GM19193 (cell line): ENCODE measurements around the gene SP2.

ENCODE experiments used
- POLR2A ChIP-seq: IDR thresholded peaks from 4 replicates; pipeline ENCODE4 v1.6.1; 2011; ENCODE audit not compliant: insufficient read depth, insufficient read length; ENCODE audit errors: extremely low read depth

SP2 gene

DNA sequence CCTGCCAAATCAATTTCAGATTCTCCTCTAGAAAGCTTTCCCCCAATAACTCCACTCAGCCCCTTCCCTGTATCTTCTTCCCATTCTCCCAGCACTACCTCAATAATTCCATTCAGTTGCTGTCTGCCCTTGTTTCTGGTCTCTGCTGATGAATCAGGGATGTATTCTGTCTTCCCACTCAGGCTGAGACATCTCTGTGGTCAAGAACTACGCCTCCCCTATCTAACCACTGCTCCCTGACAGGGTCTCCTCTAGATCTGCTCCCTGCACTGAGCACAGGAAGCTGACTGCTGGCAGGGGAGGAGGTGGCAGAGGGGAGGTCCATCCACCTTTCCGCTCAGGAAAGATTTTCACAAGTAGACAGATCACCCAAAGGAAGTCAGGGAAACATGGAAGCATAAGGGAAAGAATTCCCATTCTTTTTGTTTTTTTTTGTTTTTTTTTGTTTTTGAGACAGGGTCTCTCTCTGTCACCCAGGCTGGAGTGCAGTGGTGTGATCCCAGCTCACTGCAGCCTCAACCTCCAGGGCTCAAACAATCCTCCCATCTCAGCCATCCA is 16.9 kb upstream of the SP2 start:
- TF ChIP-seq POLR2A = no peak

GRCh38 chr17:47879776-47880454 is 16.1 kb upstream of the SP2 start:
- no peak for TF ChIP-seq POLR2A

- no peak for TF ChIP-seq POLR2A
Observed at GRCh38 chr17:47882247-47882646, 13.8 kb upstream of the SP2 start.

- no peak for TF ChIP-seq POLR2A
Observed at GRCh38 chr17:47882695-47883588, 13.1 kb upstream of the SP2 start.

DNA sequence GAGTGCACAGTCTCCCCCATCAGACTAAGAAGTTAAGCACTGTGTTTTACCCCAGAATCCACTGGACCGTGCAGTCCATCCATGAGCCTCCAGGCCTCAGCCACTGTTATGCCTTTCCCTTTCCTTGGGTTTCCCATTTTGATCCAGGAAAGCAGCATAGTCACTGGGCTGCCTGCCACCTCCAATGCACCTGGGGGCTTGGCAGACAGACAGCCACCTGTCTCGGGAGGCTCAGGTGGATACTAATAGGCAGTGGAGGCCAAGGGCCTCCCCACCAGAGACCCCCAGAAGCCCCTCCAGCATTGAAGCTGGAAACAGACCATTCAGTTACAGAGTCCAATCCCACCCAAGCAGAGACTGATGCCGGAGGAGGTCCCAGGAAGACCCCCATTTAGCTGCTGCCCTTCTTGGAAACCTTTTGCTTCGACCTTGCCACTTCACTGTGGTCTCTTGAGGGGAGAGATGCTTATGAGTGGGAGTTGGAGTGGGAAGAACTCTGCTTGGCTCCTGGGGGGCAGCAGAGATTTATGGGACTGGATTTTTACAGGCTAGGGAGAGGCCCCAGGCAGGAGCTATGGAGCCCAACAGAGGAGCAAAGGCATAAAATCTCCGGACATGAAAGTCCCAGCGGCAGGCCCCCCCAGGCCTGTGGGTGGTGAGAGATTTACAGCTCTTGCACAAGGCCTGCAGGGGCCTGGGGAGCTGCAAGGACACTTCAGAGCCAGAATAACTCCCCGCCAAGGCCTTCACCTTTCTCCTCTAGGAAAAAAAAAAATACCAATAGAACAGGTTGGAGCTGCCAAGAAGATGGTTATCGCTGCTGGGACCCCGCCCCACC is 12.2 kb upstream of the SP2 start:
- no peak for TF ChIP-seq POLR2A

GRCh38 chr17:47884427-47884740 is 11.7 kb upstream of the SP2 start:
- TF ChIP-seq POLR2A = no peak

- TF ChIP-seq POLR2A = no peak
Observed at GRCh38 chr17:47884905-47885730, 10.9 kb upstream of the SP2 start.

DNA sequence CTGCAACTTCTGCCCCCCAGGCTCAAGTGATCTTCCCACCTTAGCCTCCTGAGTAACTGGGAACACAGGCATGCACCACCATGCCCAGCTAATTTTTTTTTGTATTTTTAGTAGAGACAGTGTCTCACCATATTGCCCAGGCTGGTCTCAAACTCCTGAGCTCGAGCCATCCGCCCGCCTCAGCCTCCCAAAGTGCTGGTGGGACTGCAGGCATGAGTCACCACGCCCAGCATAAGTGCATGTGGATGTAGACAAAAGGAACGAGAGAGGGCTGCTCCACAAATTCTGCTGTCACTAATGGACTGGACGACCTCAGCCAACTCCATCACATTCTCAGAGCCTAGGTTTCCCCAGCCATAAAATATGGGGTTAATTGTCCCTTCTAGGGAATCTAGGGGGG is 7.7 kb upstream of the SP2 start:
- TF ChIP-seq POLR2A = no peak

DNA sequence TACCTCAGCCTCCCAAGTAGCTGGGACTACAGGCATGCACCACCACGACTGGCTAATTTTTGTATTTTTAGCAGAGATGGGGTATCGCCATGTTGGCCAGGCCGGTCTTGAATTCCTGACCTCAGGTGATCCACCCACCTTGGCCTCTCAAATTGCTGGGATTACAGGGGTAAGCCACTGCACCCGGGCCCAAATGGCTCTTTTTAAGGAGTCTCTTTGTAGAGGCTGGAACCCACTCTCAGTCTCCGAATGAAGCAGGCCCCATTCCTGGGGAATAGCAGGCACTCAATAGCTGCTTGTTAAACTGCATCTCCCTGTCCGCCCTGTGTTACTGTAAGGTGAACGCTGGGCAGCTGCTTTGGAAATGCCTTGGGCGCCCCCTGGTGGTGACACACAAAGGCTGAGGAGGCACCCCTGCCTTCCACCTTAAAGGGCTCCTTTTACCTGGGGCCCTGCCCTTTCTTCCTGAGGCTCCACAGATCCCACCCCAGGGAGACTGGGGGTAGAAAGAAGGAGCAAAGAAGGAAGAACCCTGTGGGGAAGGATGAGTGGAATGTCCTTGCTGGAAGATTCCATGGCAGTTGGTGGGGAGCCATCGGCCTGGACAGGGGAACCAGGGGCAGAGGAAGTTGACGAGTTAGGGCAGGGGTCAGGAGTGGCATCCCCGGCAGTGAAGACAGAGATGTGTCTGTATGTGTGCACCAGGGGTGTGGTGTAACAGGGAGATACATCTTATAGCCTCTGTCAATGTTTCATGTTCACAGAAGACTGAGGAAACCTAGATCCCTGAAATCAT is 6.1 kb upstream of the SP2 start:
- no peak for TF ChIP-seq POLR2A

GRCh38 chr17:47891545-47892088 is 4.4 kb upstream of the SP2 start:
- no peak for TF ChIP-seq POLR2A

- no peak for TF ChIP-seq POLR2A
Observed at GRCh38 chr17:47894498-47895346, 1.3 kb upstream of the SP2 start.

DNA sequence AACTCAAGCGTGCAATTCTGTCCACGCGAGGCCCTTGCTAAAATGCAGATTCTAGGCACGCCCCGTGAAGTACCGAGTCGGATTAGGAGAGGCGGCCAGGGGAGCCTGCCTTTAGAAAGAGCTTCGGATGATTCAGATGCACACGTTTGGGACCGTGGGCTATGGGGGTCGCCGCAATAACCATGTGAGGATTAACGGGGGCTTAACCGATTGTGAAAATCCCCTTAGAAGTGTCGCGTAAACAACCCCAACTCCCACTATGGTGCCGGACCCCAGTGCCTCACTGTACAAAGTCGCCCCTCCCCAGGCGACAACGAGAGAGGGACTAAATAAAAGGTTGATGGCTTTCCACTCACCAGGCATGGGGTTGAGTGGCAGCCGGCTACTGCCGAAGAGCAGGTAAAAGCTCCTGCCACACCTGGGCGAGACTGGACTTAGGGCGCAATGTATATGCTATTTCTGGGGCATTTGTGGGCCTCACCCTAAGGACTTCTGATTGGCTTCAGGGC is 635 bp upstream of the SP2 start:
- TF ChIP-seq POLR2A = peak; percentile 90

- TF ChIP-seq POLR2A = no peak
Observed at GRCh38 chr17:47896672-47897490, 845 bp downstream of the SP2 start.
